Measurements from ENCODE around the gene HLA-DMB. TPM values are rescaled to one million over a fixed set of nuclear protein-coding genes. Genes with fewer than 3 reads are reported as not detected.

Gene HLA-DMB
- total RNA-seq, 1 experiment from 2014 or later = 0.34 TPM

DNA sequence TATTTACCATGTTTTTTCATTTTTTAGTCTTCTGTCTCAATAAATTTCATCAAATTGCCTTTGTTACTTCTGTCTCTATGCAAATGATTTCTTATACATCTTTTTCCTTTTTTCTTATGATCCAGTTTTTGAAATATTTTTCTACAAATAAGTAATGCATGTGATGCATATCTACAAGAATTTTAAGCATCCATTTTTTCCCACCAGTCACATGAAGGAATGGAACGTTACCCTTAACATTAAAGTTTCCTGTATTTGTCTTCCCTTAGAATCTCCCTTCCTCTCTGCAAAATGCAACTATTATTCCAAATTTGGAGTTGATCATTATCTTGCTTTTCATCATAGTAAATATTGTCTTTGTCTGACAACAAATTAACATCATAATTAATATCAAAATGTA, 51.3 kb downstream of the HLA-DMB start:
- Histone ChIP-seq H3K27ac (ENCODE audit: low read depth, low read length, poor library complexity, severe bottlenecking) (no peak overlapping the region), H3K4me3 (ENCODE audit: low read depth, low read length, poor library complexity, severe bottlenecking) (no peak overlapping the region), H3K27me3 (replicated peaks; ENCODE audit: insufficient read depth, low read depth, low read length, poor library complexity) (no peaks in the 10 kb centered on the region), H3K4me1 (ENCODE audit: insufficient read depth, low read length, poor library complexity, severe bottlenecking) (no peaks in the 10 kb centered on the region), H3K9me3 (ENCODE audit: low read depth, low read length, poor library complexity, severe bottlenecking) (no peaks in the 10 kb centered on the region), H3K36me3 (ENCODE audit: insufficient read depth, low read length, poor library complexity, severe bottlenecking) (no peaks in the 10 kb centered on the region)
- BruUV-seq (replicated peaks) = no TSS peak
- intact Hi-C loops (cut with micrococcal nuclease; ENCODE audit: unreplicated experiment) = no loop called here
- ChIA-PET POLR2A (ENCODE audit: low non-redundant PET) (interaction anchor here (0.5 kb wide), 1 partner anchor 65 kb away, joined by 7 read pairs; no protein-coding TSS in a partner anchor), CTCF (no interaction called here)
- no peak for DNase-seq (ENCODE audit: low spot score)
- TF ChIP-seq, protein P1, sequence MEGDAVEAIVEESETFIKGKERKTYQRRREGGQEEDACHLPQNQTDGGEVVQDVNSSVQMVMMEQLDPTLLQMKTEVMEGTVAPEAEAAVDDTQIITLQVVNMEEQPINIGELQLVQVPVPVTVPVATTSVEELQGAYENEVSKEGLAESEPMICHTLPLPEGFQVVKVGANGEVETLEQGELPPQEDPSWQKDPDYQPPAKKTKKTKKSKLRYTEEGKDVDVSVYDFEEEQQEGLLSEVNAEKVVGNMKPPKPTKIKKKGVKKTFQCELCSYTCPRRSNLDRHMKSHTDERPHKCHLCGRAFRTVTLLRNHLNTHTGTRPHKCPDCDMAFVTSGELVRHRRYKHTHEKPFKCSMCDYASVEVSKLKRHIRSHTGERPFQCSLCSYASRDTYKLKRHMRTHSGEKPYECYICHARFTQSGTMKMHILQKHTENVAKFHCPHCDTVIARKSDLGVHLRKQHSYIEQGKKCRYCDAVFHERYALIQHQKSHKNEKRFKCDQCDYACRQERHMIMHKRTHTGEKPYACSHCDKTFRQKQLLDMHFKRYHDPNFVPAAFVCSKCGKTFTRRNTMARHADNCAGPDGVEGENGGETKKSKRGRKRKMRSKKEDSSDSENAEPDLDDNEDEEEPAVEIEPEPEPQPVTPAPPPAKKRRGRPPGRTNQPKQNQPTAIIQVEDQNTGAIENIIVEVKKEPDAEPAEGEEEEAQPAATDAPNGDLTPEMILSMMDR (conservative IDR thresholded peaks at IDR 0.05; ENCODE audit: low read depth, low read length) = no peak

DNA sequence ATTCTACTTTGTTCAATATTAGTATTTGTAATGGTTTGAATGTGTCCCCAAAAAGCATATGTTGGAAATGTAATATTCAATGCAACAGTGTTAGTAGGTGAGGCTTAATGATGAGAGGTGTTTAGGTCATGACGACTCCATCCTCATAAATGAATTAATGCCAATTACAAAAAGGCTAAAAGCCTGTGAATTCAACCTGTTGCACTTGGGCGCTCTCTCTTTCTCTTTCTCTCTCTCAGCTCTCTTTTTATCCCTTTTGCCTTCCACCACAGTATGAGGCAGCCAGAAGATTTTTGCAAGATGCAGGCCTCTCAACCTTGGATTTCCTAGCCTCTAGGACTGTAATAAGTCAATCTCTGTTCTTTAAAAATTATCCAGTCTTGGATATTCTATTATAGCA, 52.3 kb downstream of the HLA-DMB start:
- TF ChIP-seq, protein P1 (conservative IDR thresholded peaks at IDR 0.05; ENCODE audit: low read depth, low read length) = no peak
- TF ChIP-seq EZH2 (IDR thresholded peaks at IDR 0.05; ENCODE audit: borderline replicate concordance, low read depth, low read length, poor library complexity, severe bottlenecking) = no peak
- Histone ChIP-seq H3K4me1 (ENCODE audit: insufficient read depth, low read length, poor library complexity, severe bottlenecking) (peaks cover 5% of the 10 kb centered on the region), H3K36me3 (ENCODE audit: insufficient read depth, low read length, poor library complexity, severe bottlenecking) (no peaks in the 10 kb centered on the region), H3K9me3 (ENCODE audit: low read depth, low read length, poor library complexity, severe bottlenecking) (no peaks in the 10 kb centered on the region), H3K27me3 (replicated peaks; ENCODE audit: insufficient read depth, low read depth, low read length, poor library complexity) (no peaks in the 10 kb centered on the region), H3K4me3 (ENCODE audit: low read depth, low read length, poor library complexity, severe bottlenecking) (no peak overlapping the region), H3K27ac (ENCODE audit: low read depth, low read length, poor library complexity, severe bottlenecking) (no peak overlapping the region)
- intact Hi-C loops (cut with micrococcal nuclease; ENCODE audit: unreplicated experiment) = no loop called here
- no TSS peak for BruUV-seq (replicated peaks)
- CTCF ChIA-PET = no interaction called here
- DNase-seq (ENCODE audit: low spot score) = no peak
- POLR2A ChIA-PET (ENCODE audit: low non-redundant PET) = interaction anchor here (0.7 kb wide), 1 partner anchor 33 kb away, joined by 3 read pairs; no protein-coding TSS in a partner anchor

DNA sequence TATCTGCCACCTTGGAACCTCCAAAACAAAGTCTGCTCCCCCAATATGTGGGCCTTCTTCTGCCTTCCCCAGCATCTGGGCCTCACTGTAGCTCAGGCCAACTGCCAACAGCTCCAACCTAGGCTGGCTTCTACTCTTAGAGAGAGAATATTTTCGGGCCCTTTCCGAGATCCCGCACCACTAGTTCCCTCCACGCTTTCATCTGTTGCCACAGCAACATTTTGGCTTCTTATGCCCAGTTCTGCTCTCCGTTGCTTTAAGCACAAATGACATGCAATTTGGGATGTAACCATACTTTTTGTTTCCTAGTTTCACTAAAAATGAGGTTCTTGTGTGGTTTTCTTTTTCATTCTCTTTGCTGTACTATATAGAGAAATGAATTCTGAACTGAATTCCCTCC, 53.2 kb downstream of the HLA-DMB start:
- ChIA-PET POLR2A (ENCODE audit: low non-redundant PET) (no interaction called here), CTCF (no interaction called here)
- peaks cover 5% of the 10 kb centered on the region for H3K4me1 ChIP-seq (ENCODE audit: insufficient read depth, low read length, poor library complexity, severe bottlenecking)
- H3K27ac ChIP-seq (ENCODE audit: low read depth, low read length, poor library complexity, severe bottlenecking) = no peak overlapping the region
- no peaks in the 10 kb centered on the region for H3K9me3 ChIP-seq (ENCODE audit: low read depth, low read length, poor library complexity, severe bottlenecking)
- no peak overlapping the region for H3K4me3 ChIP-seq (ENCODE audit: low read depth, low read length, poor library complexity, severe bottlenecking)
- no peaks in the 10 kb centered on the region for H3K36me3 ChIP-seq (ENCODE audit: insufficient read depth, low read length, poor library complexity, severe bottlenecking)
- intact Hi-C loops (cut with micrococcal nuclease; ENCODE audit: unreplicated experiment) = loop anchor here (2.0 kb wide), 1 partner anchor 65 kb away; the partner anchor contains the start of gene HLA-DMA
- no peaks in the 10 kb centered on the region for H3K27me3 ChIP-seq (replicated peaks; ENCODE audit: insufficient read depth, low read depth, low read length, poor library complexity)
- BruUV-seq (replicated peaks) = no TSS peak
- no peak for TF ChIP-seq EZH2 (IDR thresholded peaks at IDR 0.05; ENCODE audit: borderline replicate concordance, low read depth, low read length, poor library complexity, severe bottlenecking)
- TF ChIP-seq, protein P1 (conservative IDR thresholded peaks at IDR 0.05; ENCODE audit: low read depth, low read length) = no peak
- DNase-seq (ENCODE audit: low spot score) = no peak
